IPS DF 4.7 (cell line): ENCODE results near the gene KCNMB2.

ENCODE experiments used
- DNase-seq: peaks from one replicate; pipeline ENCODE4 v3.0.0-alpha.2; 2013; ENCODE audit warnings: low spot score; ENCODE audit errors: extremely low read depth

The KCNMB2 gene

DNA sequence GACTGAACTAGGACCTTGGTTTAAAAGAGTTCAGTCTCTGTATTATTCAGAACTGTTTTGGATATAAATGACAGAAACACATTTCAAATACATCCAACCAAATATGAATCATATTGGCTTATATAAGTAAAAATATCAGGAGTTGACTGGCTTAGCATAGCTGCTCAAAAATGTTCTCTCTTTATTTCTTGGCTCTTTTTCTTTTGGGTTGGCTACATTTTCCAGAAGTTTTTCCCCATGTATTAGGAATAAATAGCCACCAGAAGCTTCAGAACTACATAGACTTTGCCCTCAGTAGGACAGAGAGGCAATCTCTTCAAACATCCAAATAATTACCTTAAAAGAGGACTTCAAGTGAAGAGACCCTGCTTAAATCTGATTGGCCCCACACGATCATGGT, 32.7 kb downstream of the KCNMB2 start:
- no peak for DNase-seq

DNA sequence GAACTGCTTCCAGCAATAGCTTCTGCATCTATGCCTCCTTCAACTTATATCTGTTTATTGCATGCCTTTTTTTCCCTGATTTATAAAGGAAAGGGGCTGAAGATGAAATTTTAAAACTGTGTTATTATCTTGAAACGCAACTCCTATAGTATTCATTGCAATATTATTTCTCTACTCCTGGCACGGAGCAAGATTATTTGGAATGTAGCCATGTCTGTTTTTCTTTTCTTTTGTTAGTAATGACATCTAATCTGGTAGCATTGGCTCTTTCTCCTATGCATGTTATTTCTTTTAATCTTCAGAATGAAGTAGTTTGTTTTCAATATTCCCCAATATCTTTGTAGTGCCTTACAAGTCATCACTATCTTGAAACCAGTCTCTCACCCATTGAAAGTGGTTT, 33.6 kb downstream of the KCNMB2 start:
- DNase-seq: no peak

DNA sequence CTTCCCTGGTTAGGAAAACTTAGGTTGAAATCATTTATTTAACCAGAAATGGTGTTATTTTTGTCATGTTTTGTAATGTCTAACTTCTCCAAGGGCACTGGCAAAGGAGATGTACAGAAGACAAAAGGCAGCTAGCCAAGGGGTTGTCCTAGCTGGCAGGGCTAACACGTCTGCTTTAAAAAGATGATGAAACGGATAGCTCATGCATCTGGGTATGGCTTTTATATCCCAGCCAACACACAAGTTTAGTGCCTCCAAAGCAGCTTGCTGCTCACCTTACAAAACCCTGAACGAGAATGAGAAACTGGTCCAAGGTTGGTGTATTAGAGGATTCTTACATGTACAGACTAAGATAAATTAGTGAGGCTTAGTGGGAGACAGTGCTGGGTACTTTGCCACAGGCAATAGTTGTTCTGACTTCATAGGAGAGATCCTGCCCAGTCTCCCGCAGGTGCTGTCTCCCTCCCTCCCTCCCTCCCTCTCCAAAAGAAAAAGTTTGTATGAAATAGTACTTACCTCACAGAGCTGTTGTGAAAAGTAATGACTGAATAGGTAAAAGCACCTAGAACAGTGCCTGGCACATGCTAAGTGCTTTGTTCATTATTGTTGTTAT, 47.8 kb downstream of the KCNMB2 start:
- DNase-seq: no peak

DNA sequence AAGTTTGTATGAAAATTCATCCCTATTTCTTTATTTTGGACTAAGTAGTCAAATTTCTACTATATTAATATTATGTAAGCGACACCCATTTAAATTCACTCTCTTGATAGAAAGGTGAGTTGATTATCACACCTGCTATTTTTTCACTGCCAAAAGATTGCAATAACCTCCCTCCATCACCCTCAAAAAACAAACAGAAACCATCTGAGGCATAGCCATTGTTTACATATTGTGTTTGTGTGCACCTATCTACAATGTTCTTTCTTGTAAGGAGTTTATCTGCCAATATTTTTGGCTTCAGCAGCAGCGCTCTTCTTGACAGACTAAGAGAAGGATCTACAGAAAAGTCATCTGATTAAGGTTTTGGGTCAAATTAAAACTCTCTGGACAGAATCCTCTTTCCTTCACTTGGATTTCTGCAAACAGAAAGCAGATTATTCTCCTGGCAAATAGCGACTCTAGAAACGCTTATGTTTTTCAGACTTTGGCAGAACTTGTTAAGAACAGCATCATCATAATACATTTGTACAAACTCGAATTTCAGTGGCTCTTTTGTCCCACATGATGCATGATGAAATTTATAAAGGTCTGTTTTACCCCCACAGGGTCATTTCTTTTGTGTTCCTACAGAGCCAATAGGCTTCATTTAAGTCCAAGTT, 48.6 kb downstream of the KCNMB2 start:
- no peak for DNase-seq

DNA sequence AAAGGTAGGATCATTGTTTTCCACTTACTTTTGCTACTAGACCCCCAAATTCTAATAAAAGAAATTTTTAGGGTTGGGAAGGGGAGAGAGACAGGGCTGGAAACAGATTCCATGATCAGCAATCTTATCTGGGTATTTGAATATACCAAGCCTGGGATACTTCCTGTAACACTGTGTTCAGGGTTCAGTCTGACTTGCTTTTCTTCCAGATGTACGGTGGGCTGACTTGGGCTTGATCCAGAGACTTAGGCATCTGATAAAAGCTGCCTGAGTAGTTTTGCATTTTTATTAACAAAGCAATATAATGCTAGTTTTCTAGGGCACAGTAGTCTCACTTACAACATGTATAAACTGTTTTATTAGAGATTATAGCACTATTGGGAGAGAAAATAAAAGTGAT, 49.2 kb downstream of the KCNMB2 start:
- no peak for DNase-seq

DNA sequence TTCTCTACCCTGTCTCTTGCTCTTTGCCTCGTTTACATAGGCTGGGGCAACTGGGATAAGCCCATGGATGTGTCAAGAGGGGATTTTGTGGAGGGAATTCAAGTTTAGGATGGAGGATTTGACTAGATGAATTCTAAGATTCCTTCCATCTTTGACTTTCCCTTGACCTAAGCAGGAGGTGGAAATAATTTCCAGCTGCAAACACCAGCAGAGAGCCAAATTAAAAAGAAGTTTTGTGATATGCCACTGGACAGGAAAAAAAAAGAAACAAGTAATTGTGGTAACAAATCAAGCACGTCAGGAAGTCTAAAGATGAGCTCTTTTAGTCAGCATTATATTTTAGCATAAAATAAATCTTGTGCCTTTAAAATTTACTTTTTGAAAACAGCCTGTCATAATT, 49.8 kb downstream of the KCNMB2 start:
- DNase-seq: no peak

DNA sequence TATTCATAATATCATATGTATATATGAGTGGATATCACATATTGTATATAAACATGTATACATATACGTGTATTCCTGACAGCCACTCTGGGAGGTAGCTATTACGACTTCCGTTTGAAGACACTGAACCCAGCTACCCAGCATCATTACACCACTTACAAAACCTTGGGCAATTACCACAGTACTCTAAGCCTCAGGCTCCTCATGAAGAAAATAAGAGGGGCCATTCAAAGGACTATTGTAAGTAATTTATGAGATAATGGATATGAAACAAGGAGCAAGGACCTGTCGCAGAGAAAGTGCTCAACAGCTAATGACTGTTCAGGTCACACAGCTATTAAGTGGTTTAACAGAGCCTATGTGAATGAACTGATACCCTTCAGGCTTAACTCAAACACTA, 52.4 kb downstream of the KCNMB2 start:
- DNase-seq: no peak

DNA sequence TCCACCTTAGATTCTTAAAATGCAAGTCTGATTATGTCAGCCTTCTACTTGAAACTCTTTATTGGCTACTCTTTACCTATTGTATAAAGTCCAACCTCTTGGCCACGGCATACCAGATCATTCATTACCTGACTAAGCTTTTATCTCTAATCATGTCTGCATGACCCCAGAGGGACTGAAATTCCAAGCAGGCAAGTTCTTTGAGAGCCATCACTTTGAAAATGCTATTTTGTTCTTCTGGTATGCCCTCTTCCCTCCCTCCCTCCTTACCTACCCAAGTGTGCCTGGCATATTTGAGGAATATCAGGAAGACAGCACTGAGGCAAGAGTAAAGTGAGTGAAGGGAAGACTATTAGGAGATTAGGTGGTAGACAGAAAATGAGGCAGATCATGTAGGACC, 57.5 kb downstream of the KCNMB2 start:
- DNase-seq: no peak

DNA sequence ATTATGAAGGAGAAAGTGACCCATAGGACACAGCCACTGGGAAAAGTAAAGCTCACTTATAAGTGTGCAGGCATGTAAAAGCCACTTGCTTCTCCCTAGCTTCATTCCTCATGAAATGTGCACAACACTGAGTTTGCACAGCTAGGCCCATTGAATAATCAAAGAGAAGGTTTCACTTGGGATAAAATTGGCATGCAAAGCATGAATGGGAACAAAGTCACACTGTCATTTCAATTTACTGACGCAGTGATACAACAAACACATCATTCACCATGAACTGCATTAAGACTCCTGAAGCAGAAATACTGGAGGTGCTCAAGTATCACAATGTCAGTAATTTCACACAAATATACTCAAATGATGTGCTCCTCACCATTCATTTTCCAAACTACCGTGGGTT, 61.1 kb downstream of the KCNMB2 start:
- DNase-seq: no peak

DNA sequence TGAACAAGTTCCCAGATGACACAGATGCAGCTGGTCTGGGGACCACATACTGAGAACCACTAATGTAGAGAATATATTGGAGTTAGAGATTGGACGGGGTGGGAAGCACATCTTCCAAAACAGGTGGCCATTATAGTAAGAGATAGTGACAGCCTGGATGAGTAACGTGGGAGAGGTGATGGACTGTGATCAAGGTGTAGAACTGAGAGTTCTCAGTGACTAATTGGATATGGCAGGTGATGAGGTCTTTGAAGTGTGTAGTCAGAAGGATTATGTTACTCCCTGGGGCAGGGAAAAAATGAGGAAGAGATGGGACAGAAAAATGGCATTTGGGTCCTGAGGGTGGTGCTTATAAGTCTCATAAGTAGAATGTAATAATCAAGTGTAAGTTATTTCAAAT, 66.6 kb downstream of the KCNMB2 start:
- no peak for DNase-seq

DNA sequence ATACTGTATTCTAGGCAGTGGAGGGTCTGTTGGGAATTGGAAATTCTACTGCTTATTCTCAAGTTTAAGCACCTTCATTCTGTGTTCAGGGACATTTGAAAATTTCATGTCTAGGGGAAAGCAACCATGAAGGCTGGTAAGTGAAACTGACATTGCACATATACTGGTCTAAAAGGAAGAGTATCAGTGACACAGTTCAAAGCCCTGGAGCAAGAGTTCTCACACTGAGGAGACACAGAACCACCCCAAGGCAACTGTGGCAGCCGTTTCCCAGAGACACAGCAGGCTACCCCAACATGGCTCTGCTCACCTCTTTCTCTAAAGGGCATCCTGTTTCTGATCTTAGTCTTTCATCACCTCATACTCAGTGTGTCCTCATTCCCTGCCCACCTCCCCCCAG, 67.5 kb downstream of the KCNMB2 start:
- no peak for DNase-seq

DNA sequence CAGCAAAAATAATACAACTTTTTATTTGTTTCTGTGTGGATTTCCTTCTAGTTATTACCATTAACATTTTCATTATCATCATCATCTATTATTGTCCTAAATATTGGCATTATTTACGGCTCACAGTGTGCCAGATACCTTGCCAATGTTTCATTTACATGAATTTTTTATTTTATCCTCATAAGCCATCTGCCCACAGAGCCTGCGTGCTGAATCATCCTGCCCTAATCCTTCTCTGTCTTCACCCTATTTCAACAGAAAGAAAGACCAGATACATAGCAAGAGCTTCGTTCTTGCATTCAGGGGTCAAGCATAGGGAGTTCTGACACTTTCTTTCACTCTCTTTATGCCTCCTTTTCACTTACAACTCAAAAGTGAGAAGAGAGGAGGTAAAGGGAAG, 82.0 kb downstream of the KCNMB2 start:
- DNase-seq: no peak

DNA sequence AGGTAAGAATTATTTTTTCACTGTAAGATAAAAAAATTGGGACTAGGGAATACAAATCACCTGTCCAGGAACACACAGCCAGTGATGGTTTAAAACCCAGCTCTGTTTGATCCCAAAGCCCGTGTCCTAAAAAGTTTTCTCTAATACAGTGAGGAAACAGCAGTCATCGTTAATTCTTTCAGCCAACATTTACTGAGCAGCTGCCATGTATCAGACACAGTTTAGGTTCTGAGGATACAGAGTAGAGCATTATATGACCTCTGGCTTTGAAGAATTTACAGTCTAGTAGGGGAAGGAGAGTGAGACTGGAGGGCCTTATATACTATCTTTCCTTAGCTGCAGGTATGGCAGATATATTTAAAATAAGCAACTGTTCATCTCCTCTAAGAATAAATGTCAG, 82.7 kb downstream of the KCNMB2 start:
- DNase-seq: no peak

DNA sequence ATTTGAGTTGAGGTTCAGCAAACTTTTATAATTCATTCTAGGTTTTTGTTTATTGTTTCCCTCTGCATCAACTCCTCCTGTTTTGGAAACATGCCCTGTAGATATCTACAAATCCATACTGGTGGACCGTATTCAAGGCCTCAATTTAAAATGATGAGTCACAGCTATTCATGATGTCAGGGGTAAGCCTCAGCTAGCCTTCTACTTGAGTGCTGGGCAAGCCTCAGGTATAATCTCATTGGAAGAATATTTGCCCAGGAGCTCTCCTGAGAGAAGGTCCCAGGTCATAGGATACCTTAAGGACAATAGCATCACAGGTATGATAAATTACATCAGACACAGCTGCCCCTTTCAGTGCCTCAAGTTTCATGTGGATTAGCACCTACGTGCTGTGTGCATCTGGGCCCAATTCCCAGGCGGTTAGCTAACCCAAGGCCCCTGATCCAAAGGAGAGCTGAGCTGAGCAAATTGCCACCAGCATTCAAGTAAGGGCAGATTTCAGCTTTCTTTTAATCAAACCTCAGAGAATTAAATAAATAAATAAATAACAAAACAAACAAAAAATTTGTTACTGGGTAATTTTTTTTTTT, 87.5 kb downstream of the KCNMB2 start:
- no peak for DNase-seq

DNA sequence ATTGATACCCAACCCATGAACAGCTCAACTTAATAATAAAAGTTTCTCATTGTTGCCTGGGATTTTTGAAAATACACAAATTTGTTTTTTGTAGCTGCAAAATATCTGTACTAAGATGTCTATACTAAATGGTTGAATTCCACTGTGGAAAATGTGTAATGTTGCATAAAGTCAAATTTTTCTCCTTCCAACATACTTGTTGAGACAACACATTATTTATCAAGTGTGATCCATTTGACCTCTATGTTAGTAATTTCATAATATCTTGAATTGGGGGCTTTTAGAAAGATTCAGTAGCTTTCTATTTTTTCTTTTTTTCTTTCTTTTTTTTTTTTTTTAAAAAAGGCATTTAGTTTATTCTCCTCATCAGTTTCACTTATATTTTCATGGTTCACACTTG, 88.0 kb downstream of the KCNMB2 start:
- no peak for DNase-seq

DNA sequence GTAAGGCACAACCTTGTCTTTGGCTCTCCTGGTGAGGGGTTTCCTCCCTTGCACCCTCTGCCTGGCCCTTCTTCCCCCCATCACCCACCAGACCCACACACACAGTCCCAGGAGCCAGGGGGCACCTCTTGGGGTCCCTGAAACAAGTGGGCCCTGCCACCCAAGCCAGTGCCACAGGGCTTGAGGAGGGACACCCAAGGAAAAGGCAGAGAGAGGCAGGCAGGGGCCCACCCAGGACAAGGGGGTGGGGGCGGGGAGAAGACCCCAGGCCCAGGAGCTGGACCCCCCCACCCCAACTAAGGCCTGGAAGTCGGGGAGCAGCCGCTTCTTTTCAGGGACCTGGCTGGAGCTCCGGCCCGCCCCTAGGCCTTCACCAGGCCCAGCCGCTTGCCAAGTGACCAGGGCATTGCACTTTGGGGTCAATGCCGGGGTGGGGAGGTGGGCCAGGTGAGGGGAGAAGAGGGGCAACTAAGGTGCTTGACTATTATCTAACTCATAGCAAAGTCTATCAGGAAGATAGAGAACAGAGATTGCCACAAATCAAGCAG, 88.9 kb downstream of the KCNMB2 start:
- no peak for DNase-seq

DNA sequence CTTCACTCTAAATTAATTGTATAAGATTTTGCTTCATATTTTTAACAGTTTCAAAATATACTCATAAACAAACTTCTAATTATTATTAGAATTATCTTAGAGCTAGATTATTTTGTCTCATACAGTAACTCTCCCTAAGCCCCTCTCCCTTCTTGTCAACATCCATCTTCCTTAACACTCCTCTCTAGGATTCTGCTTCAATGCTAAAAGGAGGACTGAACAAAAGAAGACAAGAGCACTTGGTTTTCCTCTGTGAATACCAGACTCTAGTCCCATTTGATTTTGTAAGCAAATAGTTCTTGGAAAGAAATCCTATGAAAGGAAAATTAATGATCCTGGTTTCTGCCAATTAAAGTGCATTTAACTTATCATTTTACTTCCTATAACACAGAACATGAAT, 91.8 kb downstream of the KCNMB2 start:
- no peak for DNase-seq

DNA sequence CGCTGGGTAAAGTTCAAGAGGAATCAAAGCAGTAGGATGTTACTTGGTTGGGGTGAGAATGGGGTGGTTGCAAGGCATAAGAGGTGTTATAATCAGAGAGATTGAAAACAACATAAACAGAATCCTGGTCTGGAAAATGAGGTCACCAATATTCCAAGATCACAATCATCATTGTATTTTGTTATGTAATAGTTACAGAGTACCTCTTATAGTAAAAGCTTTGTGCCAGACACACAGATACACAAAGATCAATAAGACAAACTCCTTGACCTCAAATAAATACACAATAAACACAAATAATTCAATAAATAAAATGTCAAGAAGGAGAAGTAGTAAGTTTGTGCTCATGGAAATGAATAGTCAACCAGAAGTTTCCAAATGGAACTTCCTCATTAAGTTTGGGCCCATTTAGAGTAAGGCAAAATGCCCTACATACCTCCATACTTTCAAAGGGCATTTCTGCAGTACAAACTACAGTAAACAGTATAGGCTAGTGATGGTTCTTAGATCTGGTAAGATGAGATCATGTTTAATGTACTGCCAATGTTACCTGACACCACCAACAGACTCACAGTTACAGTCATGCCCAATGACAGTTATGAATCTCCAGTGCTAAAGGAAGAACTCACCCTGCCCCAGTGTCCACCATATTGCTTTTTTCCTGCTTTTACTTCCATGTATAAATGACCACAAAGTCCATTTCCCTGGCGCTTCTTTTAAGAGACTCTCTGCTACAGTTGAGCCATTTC, 93.4 kb downstream of the KCNMB2 start:
- DNase-seq: no peak

DNA sequence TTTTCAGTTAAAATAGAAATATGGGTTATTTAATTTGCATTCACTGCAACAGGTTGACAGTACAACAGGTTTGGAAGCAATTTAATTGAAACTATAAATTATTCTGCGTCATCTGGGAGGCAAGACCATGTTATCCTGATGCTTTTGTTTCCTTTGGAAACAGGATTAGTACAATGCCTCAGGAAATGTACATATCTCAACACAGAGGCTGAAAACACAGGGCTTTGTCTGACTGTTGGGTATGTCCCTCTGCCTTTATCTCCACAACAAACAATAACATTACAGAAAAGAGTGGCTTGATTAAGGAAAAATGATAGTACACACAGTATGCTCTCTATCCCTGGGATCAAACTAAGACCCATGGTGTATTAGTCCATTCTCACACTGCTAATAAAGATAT, 95.7 kb downstream of the KCNMB2 start:
- no peak for DNase-seq

DNA sequence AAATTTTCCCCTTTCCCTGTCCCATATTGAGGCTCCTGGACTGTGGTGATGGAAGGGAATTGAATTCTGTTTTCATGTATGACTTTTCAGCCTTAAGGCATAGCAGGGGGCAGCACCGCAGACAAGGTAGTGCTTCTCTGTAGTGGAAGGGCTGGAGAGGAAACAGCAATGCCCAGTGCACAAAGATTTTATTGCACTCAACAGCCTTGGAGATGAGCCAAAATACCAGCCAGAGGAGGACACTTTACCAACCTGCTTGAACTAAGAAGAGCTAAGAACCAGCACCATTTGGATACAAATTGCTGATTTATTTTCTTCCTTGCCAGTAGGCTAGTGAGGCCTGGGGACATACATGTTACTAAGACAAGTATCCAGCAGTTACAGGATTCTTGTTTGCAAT, 98.7 kb downstream of the KCNMB2 start:
- no peak for DNase-seq

DNA sequence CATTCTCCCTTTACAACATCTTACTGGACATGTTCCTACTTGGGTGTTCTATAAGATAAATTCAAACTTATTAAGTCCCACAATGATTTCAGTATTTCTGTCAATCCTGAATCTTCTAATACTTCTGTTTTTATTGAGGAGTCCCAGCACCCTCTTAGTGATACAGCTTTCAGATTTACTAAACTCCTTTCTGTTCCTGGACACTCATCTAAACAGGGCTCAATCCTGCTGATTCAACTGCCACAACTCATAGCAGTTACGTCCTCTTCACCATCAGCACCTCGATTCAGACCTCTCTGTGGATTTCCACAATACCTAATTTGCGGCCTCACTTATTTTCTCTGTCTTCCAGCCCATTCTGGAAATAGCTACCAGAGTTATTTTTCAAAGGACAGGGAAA, 101.6 kb downstream of the KCNMB2 start:
- no peak for DNase-seq

DNA sequence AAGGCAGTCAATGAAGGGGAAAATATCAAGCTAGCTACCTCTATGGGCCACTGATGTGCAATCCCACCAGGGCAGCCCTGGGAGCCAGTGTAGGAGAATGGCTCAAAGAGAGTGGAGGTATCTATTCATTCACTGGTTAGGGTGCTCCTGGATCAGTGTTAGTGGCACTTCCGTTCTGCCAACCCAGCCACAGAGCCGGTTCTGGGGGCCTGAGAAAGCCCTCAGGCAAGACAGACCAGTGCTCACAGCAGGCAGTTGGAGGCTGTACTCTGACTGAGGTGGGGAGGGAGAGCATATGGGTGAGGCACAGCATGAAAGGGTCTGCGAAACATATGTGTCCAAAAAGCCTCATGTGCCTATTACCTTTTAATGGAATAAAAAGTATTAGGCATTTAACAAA, 109.3 kb downstream of the KCNMB2 start:
- no peak for DNase-seq
